Ishikawa (cell line): ENCODE results near the gene BCL2L12.

ENCODE experiments used
- CEBPB ChIP-seq: IDR thresholded peaks from 2 replicates; pipeline ENCODE4 v1.6.1; 2012
- CREB1 ChIP-seq: IDR thresholded peaks from 2 replicates; pipeline ENCODE4 v1.6.1; 2012; ENCODE audit warnings: low read depth
- EGR1 ChIP-seq: IDR thresholded peaks from 2 replicates; pipeline ENCODE4 v1.6.1; 2012
- EP300 ChIP-seq: IDR thresholded peaks from 2 replicates; pipeline ENCODE4 v1.6.1; 2012; ENCODE audit warnings: borderline replicate concordance
- FOXM1 ChIP-seq: IDR thresholded peaks from 2 replicates; pipeline ENCODE4 v1.6.1; 2012; ENCODE audit warnings: low read depth, borderline replicate concordance
- MAX ChIP-seq: IDR thresholded peaks from 2 replicates; pipeline ENCODE4 v1.6.1; 2012
- NFIC ChIP-seq: IDR thresholded peaks from 2 replicates; pipeline ENCODE4 v1.6.1; 2012
- RAD21 ChIP-seq: IDR thresholded peaks from 2 replicates; pipeline ENCODE4 v1.6.1; 2012; ENCODE audit warnings: low read depth
- REST ChIP-seq: IDR thresholded peaks from 2 replicates; pipeline ENCODE4 v1.6.1; 2012; ENCODE audit warnings: low read depth, mild to moderate bottlenecking
- TAF1 ChIP-seq: IDR thresholded peaks from 2 replicates; pipeline ENCODE4 v1.6.1; 2012; ENCODE audit warnings: low read depth, mild to moderate bottlenecking
- TCF12 ChIP-seq: IDR thresholded peaks from 2 replicates; pipeline ENCODE4 v1.6.1; 2012; ENCODE audit warnings: low read depth
- TEAD4 ChIP-seq: IDR thresholded peaks from 2 replicates; pipeline ENCODE4 v1.6.1; 2012
- USF1 ChIP-seq: IDR thresholded peaks from 2 replicates; pipeline ENCODE4 v1.6.1; 2012
- YY1 ChIP-seq: IDR thresholded peaks from 2 replicates; pipeline ENCODE4 v1.6.1; 2012; ENCODE audit warnings: low read depth
- ZBTB7A ChIP-seq: IDR thresholded peaks from 2 replicates; pipeline ENCODE4 v1.6.1; 2012; ENCODE audit warnings: low read depth

The BCL2L12 gene

GRCh38 chr19:49664171-49665035, 1.3 kb upstream of the BCL2L12 start:
- no peak for TF ChIP-seq NFIC
- peak; percentile 86 for TF ChIP-seq MAX
- TF ChIP-seq TCF12: peak; percentile 54; the same call in 1 of the 2 replicates
- TF ChIP-seq EGR1: 0 out of 2 replicates have a peak, but pooled peaks have one; percentile 10
- TF ChIP-seq EP300: peak; percentile 25; the same call in 1 of the 2 replicates
- TF ChIP-seq YY1: no peak
- TF ChIP-seq REST: no peak
- 0 out of 2 replicates have a peak, but pooled peaks have one; percentile 4 for TF ChIP-seq RAD21
- no peak for TF ChIP-seq ZBTB7A
- TF ChIP-seq TAF1: no peak
- TF ChIP-seq CEBPB: no peak
- TF ChIP-seq USF1: no peak
- no peak for TF ChIP-seq CREB1
- peak; percentile 21; the same call in 1 of the 2 replicates for TF ChIP-seq TEAD4
- TF ChIP-seq FOXM1: peak; percentile 18; the same call in 1 of the 2 replicates

- TF ChIP-seq CREB1 (no peak), RAD21 (no peak), CEBPB (no peak), REST (no peak), MAX (no peak), EP300 (no peak), USF1 (no peak), FOXM1 (no peak), EGR1 (no peak), YY1 (no peak), ZBTB7A (no peak; the same call in 1 of the 2 replicates), TAF1 (no peak), TCF12 (no peak), TEAD4 (no peak), NFIC (no peak)
Measured at GRCh38 chr19:49665036-49665350, 740 bp upstream of the BCL2L12 start.

- TF ChIP-seq TAF1 (no peak), NFIC (no peak), EGR1 (no peak), FOXM1 (no peak), RAD21 (no peak), EP300 (no peak), CEBPB (no peak), YY1 (no peak), MAX (no peak), REST (no peak)
Measured at GRCh38 chr19:49666120-49666444, 349 bp downstream of the BCL2L12 start.

GRCh38 chr19:49667473-49667872, 1.7 kb downstream of the BCL2L12 start:
- no peak for TF ChIP-seq TAF1
- no peak for TF ChIP-seq MAX
- no peak for TF ChIP-seq TCF12
- no peak for TF ChIP-seq USF1
- no peak for TF ChIP-seq CEBPB
